GM18498 (cell line): Measurements from ENCODE around the gene MED27.
"Not testable (repeated sequence)": the region's sequence is repeated elsewhere in the genome, so short reads cannot be mapped to it uniquely, and the experiment has no call there.

Experiments
- ATAC-seq: cut with Tn5 transposase; IDR thresholded peaks from one replicate; pipeline ENCODE4 v1.9.1; 2021; ENCODE audit warnings: mild to moderate bottlenecking, moderate library complexity; ENCODE audit not compliant: unreplicated experiment

Gene MED27

GRCh38 chr9:132077881-132078698 is 1.6 kb downstream of the MED27 start:
- ATAC-seq, result no peak

- no peak for ATAC-seq
Measured at GRCh38 chr9:132075853-132076252, 3.8 kb downstream of the MED27 start.

GRCh38 chr9:132074736-132075135 is 4.9 kb downstream of the MED27 start:
- no peak for ATAC-seq

DNA sequence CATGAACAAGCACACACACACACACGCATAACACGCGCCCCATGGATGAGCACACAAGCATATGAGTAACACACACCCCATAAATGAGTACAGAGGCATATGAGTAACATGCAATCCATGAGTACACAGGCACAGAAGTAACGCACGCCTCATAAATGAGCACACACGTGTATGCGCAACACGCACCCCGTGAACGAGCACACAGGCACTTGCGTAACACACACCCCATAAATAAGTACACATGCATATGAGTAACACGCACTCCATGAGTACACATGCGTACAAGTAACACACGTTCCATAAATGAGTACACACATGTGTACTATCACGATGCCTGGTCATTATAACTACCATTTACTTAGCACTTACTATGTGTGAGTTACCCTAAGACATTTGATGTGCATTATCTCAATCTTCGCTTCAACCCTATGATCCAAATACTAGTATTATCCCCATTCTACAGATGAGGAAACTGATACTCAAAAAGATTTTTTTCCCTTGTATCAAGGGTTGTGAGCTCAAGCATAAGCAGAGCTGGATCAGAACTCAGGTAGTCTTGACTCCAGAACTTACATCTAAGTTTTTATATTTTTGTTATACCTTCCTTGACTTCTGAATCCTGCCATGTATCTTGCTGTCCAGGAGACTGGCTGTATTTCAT is 7.7 kb downstream of the MED27 start:
- no peak for ATAC-seq

GRCh38 chr9:132069046-132069898 is 10.4 kb downstream of the MED27 start:
- ATAC-seq, result no peak

GRCh38 chr9:132068605-132069004 is 11.1 kb downstream of the MED27 start:
- ATAC-seq, result no peak

GRCh38 chr9:132066511-132066910 is 13.2 kb downstream of the MED27 start:
- ATAC-seq, result no peak

DNA sequence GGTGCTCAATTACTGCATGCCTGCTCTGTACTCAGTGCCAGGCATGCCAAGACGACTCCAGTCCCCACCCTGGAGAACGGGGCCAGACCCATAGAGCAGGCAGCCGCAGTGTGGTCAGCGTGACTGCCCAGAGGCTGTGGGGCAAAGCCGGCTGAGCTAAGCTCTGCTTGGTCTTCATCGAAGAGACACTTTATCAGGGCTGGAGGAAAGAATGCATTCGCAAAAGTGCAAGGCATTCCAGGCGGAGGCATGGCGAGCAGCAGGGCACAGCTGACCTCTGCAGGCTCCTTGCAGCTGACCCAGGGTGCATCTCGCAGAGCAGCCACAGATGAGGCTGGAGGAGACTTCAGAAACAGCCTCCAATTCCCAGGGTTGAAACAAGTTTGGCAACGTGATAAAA is 13.6 kb downstream of the MED27 start:
- ATAC-seq, result no peak

- ATAC-seq, result no peak
Measured at GRCh38 chr9:132063281-132063680, 16.4 kb downstream of the MED27 start.

DNA sequence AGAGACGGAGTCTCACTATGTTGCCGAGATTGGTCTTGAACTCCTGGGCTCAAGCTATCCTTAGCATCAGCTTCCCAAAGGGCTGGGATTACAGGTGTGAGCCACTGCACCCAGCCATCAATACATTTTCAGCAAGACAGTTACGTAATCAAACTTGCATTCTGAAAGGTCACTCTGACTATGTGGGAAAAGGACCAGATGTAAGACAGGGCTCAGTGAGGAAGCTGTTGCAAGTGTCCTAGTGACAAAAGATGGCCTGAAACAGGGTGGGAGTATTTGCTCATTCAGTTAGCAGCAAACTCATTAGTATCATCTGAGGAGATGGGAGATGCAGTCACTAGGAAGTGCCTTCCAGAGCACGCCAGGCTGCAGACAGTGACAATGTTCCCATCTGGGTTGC is 16.9 kb downstream of the MED27 start:
- ATAC-seq, result no peak

DNA sequence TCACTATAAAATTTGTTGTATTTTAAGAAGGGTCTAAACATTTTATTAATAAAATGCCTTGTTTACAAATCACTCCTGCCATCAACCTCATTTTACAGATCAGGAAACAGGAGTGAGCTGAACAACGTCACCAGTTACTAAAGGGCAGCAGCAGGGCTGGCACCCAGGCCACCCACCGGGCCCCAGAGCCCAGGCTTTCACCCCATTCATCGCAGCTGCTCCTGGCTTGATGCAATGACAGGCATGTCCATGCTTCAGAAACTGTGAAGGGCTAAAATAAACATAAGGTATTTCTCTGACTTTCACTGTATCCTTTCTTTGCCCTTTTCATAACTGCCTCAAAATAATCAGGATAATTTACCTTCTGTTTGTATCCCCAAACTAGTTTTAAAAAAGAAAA is 18.1 kb downstream of the MED27 start:
- no peak for ATAC-seq

- ATAC-seq, result no peak
Measured at GRCh38 chr9:132059361-132059760, 20.3 kb downstream of the MED27 start.

GRCh38 chr9:132058226-132058625 is 21.4 kb downstream of the MED27 start:
- ATAC-seq, result not testable (repeated sequence)

DNA sequence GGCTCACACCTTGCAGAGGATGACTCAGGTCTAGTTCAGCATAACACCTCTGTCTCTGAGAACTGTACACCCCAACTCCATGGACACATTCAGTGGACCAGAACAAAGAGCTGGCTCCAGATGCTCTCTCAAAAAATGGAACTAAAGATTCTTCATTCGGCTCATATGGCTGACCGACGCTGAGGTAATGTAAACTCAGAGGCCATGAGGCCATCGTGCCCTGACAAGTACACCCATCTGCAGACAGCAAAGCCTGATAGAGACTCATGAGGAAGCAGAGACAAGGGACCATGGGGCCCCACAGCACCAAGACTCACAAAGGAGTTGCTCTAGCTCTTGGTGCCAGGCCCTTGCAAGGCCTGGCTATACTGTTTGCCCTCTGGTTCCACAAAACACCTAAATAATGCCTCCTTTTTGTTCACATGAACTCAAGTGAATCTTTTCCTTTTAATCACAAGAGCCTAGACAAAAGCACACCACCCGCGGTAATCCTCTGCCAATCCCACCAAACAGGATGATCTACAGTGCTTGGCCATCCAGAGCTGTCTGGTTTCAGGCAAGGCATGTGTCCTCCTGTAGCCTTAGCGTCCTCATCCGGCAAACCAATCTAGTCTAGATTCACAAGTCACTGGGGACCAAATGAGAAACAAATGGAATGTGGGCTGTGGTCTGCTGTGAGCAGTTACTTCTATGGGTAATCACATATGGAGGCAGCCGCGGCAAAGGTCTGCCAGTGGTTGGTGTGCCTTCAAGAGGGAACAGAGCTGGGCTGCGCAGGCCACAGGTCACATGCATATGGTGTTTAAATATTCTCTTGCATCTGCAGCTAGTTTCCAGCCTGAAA is 22.7 kb downstream of the MED27 start:
- no peak for ATAC-seq

DNA sequence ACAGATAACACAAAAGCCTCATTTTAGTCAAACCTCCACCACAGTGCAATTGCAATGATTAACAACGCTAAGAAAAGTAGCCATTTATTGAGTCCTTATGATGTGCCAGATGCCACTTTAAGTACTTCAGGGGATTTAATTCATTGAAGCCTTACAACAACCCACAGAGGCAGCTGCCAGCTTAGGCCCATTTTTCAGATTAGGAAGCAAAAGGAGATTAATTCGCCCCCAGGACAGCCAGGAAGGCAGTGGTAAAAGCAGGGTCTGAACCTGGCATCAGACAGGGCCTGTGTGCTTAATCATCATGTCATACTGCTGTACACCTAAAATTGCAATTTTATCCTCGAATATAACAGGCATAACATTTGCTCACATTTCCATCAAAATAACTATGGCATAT is 23.9 kb downstream of the MED27 start:
- ATAC-seq, result no peak

GRCh38 chr9:132054024-132054423 is 25.6 kb downstream of the MED27 start:
- ATAC-seq, result no peak

DNA sequence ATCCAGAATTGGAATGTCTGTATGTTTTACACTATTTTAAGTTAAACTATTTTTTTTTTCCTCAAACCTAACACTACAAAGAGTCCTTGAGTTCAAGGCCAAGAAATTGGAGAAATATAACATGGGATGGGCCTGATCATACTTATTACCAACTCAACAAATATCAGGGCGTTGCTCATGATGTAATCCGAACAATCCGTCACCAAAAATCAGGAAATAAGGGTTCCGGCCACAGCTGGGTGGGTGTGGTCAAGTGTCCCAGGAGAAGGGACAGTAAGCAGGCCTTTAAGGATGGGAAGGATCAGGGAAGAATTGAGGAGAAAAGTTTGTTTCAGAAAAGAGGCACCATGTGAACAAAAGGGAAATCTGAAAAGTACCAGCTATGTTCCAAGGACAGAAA is 29.8 kb downstream of the MED27 start:
- no peak for ATAC-seq

DNA sequence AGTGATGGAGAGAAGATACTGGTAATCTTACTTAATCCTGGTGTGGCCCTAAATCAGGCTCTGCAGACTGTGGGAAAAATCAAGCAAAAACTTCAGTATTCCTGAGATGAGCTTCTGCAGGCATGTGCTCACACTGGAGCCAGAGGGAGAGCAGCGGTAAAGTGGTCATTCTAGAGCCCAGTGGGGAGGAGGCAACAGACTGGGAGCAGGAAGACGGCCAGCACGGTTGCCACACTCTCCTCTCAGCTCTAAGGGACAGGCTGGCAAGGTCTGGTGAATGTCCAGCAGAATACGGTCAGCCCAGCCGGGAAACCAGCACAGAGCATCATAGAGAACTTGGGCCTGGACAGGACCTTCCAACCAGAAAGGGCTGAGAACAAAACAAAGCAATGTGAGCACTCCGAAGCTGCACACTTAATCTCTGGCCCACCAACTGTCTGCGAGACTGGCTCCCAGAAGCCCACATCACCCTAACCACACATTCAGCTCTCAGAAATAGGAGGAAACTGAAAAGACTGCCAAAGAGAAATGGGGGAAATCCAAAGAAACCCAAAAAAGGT is 30.3 kb downstream of the MED27 start:
- no peak for ATAC-seq

DNA sequence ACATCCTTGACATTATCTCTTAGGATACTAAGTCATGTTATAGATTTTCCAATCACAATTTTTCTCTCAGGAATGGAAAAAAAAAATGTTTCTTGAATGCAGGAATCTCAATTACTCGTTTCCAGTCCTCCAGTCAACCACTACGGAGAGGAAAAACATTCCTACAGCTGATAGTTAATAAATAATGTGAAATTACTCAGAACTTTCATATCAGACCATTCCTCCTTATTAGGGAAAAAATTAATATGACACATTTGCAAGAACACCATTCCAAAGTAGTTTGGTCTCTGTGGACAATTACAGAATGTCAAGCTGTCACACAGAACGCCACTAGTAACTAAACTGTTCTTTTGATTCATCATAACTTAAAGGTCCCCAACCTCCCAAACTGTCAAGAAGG is 31.5 kb downstream of the MED27 start:
- no peak for ATAC-seq

- ATAC-seq, result no peak
Measured at GRCh38 chr9:132046456-132046855, 33.2 kb downstream of the MED27 start.
